Muscle layer of duodenum (tissue), 2 donors: ENCODE data around the gene SLC37A2.
A peak's percentile ranks its signal among the peaks of the same experiment; 100 is the strongest.
"Not testable (repeated sequence)": the region's sequence is repeated elsewhere in the genome, so short reads cannot be mapped to it uniquely, and the experiment has no call there.

Source experiments
- H3K27ac ChIP-seq: one replicate; pipeline ENCODE4 v1.7.0; 2013; ENCODE audit warnings: mild to moderate bottlenecking, low read length
- H3K27me3 ChIP-seq: one replicate; pipeline ENCODE4 v1.7.0; 2013; ENCODE audit warnings: low read depth, mild to moderate bottlenecking, control low read depth, low read length
- H3K36me3 ChIP-seq, 2 donors: one replicate each; pipeline ENCODE4 v1.7.0; 2013; ENCODE audit warnings: low read length in 2 of 2, control low read depth in 1 of 2, mild to moderate bottlenecking in 1 of 2; ENCODE audit not compliant: insufficient read depth in 2 of 2, control insufficient read depth in 1 of 2
- H3K4me1 ChIP-seq, 2 donors: one replicate each; pipeline ENCODE4 v1.7.0; 2013; ENCODE audit warnings: low read length in 2 of 2, mild to moderate bottlenecking in 2 of 2, control low read depth in 1 of 2, moderate library complexity in 1 of 2; ENCODE audit not compliant: insufficient read depth in 2 of 2, control insufficient read depth in 1 of 2
- H3K4me3 ChIP-seq, 2 donors: one replicate each; pipeline ENCODE4 v1.7.0; 2013; ENCODE audit warnings: low read length in 2 of 2, low read depth in 1 of 2, mild to moderate bottlenecking in 1 of 2
- H3K9me3 ChIP-seq, 2 donors: one replicate each; pipeline ENCODE4 v1.7.0; 2013; ENCODE audit warnings: low read length in 2 of 2, control low read depth in 1 of 2, mild to moderate bottlenecking in 1 of 2; ENCODE audit not compliant: control insufficient read depth in 1 of 2
- donor health status: healthy.

Gene SLC37A2

DNA sequence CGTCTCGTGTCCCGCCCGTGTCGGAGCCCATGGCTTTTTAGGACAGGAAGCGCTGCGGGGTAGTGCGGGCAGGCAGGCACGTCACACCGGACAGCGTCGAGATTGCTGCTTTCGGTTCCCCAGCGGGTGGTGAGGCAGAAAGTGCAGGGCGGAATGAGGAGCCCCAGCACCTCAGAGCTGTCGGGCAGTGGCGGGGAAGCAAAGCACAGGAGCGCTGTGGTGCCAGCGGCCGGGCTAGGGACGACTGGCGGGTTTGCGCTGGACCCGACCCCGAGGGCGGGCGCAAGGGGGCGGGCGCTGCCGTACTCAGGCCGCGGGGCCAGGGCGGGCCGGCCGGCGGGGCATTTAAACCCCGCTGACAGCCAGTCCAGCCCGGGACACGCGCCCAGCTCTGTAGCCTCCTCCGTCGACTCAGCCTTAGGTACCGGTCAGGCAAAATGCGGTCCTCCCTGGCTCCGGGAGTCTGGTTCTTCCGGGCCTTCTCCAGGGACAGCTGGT lies at the start of gene SLC37A2:
Gene SLC37A2 (plus strand): TSS at position 375 of the 498 bp plus-strand sequence. CDS start 63 bp downstream, at position 438.
- Histone ChIP-seq H3K4me1 (peaks cover 0 to 6% of the 10 kb centered on the region in 2 donors), H3K36me3 (no peaks in the 10 kb centered on the region), H3K27ac (no peak within 1 kb of the TSS), H3K4me3 (peak within 1 kb of the TSS; percentile 66 to 86), H3K9me3 (no peaks in the 10 kb centered on the region), H3K27me3 (no peaks in the 10 kb centered on the region)

- H3K27ac ChIP-seq = no peak overlapping the region
- H3K27me3 ChIP-seq = no peaks in the 10 kb centered on the region
These were observed 46.7 kb upstream of the SLC37A2 start for GRCh38 chr11:125016413-125016812.

GRCh38 chr11:125020342-125020741 lies 42.8 kb upstream of the SLC37A2 start:
- no peaks in the 10 kb centered on the region for H3K27me3 ChIP-seq
- no peaks in the 10 kb centered on the region for H3K4me1 ChIP-seq
- no peak overlapping the region for H3K4me3 ChIP-seq
- H3K9me3 ChIP-seq = no peaks in the 10 kb centered on the region
- H3K27ac ChIP-seq = no peak overlapping the region
- H3K36me3 ChIP-seq = no peaks in the 10 kb centered on the region

More at GRCh38 chr11:125016413-125016812, 46.7 kb upstream of the SLC37A2 start:
- Histone ChIP-seq H3K36me3 (no peaks in the 10 kb centered on the region), H3K4me3 (no peak overlapping the region), H3K9me3 (no peaks in the 10 kb centered on the region), H3K4me1 (no peaks in the 10 kb centered on the region)

DNA sequence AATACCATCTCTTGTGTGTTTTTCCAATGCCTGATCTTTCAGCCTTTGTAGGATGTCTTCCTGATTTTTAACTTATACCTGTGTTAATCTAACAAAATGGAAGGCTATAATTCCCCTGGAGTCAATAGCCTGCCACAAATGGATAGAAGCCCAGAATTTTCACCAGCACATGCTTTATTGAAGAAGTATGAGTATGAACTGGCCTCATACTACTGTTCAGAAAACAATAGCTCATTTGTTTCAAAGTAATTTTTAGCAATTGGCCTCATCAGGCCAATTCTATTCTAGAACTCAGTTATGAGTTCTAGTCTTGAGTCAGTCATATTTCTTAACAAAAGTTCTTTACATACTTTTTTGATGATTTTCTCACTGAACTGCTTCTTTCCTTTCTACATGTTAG lies 40.6 kb upstream of the SLC37A2 start:
- no peak overlapping the region for H3K4me3 ChIP-seq
- H3K9me3 ChIP-seq = no peaks in the 10 kb centered on the region
- no peaks in the 10 kb centered on the region for H3K36me3 ChIP-seq
- no peaks in the 10 kb centered on the region for H3K27me3 ChIP-seq
- no peaks in the 10 kb centered on the region for H3K4me1 ChIP-seq
- H3K27ac ChIP-seq = no peak overlapping the region

DNA sequence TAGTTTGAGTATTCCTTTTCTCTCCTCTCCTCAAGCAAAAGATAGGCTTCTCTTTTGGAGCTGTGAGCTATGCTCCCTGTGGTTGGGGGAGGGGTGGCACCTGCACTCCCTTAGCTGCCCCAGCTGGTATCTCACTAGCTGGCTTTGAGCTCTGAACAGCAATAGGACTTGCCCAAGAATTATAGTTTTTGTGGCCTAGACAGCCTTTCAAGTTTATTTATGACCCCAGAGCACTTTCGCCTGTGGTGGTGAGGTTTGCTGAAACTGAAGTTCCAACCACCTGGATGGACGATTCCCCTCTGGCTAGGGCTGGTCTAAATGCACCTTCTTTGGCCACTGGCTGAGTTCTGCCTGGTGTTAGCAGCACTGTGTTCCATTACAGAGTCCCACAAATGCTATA lies 37.1 kb upstream of the SLC37A2 start:
- Histone ChIP-seq H3K36me3 (no peaks in the 10 kb centered on the region), H3K4me3 (no peak overlapping the region), H3K9me3 (no peaks in the 10 kb centered on the region), H3K27ac (no peak overlapping the region), H3K27me3 (no peaks in the 10 kb centered on the region), H3K4me1 (no peaks in the 10 kb centered on the region)

- not testable (repeated sequence) for H3K27ac ChIP-seq, H3K27me3 ChIP-seq, H3K4me3 ChIP-seq, H3K4me1 ChIP-seq, H3K9me3 ChIP-seq, H3K36me3 ChIP-seq
These were observed 33.7 kb upstream of the SLC37A2 start for GRCh38 chr11:125029431-125029830.

DNA sequence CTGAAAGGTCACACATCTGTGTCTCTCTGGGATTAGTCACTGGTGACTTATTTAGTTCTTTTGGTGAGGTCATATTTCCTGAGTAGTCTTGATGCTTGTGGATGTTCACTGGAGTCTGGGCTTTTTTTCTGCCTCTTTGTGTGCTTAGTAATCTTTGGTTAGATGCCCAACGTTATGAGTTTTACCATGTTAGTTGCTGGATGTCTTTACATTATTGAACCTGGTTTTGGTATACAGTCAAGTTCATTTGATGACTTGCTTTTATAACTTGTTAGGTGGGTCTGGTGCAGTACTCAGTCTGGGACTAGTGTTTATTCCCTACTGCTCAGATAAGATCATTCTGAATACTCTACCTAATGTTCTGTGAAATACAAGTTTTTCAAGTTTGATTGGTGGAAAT lies 26.2 kb upstream of the SLC37A2 start:
- Histone ChIP-seq H3K4me3 (no peak overlapping the region), H3K9me3 (peaks cover 0 to 4% of the 10 kb centered on the region in 2 donors), H3K36me3 (peaks cover 0 to 7% of the 10 kb centered on the region in 2 donors), H3K27me3 (no peaks in the 10 kb centered on the region), H3K4me1 (no peaks in the 10 kb centered on the region), H3K27ac (no peak overlapping the region)

- no peaks in the 10 kb centered on the region for H3K27me3 ChIP-seq
- no peak overlapping the region for H3K4me3 ChIP-seq
- no peak overlapping the region for H3K27ac ChIP-seq
- no peaks in the 10 kb centered on the region for H3K36me3 ChIP-seq
- no peaks in the 10 kb centered on the region for H3K4me1 ChIP-seq
- no peaks in the 10 kb centered on the region for H3K9me3 ChIP-seq
These were observed 13.8 kb upstream of the SLC37A2 start for GRCh38 chr11:125049164-125049792.

DNA sequence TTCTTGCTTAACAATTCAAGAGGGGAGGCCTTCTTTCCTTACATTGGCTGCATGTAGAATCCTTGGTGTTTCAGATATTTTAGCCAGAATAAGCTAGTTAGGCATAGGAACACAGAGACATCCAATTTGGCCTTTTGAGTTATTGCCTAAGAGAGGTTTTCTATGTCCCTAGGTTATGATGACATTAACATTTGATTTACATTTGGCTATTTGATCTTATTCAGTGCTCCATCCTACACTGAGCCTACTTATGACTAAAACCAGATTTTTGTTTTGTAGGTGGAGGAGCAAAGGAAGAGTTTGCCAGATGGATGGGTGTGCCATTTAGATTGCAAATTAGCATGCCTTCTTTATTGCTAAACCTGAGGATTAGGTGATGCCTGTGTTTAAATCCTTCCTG lies 11.1 kb upstream of the SLC37A2 start:
- no peaks in the 10 kb centered on the region for H3K36me3 ChIP-seq
- H3K27me3 ChIP-seq = no peaks in the 10 kb centered on the region
- no peak overlapping the region for H3K4me3 ChIP-seq
- H3K9me3 ChIP-seq = no peaks in the 10 kb centered on the region
- H3K4me1 ChIP-seq = no peaks in the 10 kb centered on the region
- H3K27ac ChIP-seq = no peak overlapping the region

DNA sequence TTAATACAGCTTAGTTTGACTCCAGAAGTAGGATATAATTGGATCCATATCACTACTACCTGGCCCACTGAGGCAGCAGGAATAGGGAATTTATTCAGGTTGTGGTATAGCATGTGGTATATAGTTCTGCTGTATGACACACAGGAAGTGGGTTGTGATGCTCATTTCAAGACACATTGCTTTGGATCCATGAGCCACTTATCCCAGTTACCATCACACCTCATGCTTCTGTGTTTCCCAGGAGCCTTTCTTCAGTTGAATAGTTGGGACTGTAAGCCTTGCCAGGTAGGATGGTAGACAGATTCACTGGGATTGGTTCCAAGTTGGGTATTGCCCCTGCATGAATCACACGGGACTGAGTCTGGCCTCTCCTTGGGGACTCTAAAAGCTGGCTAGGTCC lies 9.9 kb upstream of the SLC37A2 start:
- H3K27ac ChIP-seq = no peak overlapping the region
- H3K4me1 ChIP-seq = no peaks in the 10 kb centered on the region
- no peaks in the 10 kb centered on the region for H3K27me3 ChIP-seq
- H3K36me3 ChIP-seq = no peaks in the 10 kb centered on the region
- H3K4me3 ChIP-seq = no peak overlapping the region
- no peaks in the 10 kb centered on the region for H3K9me3 ChIP-seq

DNA sequence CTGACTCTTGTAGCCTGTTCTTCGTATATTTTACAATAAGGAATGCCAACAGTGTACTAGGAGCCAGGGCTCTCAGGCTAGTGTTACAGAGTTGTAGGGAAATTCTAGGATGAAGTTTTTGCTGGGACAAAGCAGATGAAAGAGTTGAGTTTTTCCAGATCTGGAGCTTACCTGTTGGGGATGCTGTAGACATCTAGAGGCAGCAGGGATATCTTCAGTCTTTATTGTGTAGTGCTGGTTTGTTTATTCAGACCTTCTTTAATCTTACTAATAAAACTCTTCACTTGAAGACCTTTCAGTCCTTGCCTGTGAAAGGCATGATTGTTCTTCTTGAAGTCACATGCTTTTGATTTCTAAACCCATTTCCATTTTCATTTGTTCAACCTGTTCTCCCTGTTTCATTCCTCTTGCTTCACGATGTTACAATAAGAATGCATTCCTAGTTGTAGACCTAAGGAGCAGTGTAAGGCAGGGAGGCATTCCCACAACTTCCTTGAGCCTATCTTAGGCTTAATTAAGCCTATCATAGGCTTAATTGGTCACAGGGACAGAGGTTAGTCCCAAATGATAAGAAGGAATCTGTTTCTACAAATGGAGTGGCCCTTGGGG lies 7.9 kb upstream of the SLC37A2 start:
- no peaks in the 10 kb centered on the region for H3K9me3 ChIP-seq
- H3K4me3 ChIP-seq = no peak overlapping the region
- no peaks in the 10 kb centered on the region for H3K36me3 ChIP-seq
- H3K27ac ChIP-seq = no peak overlapping the region
- no peaks in the 10 kb centered on the region for H3K4me1 ChIP-seq
- H3K27me3 ChIP-seq = no peaks in the 10 kb centered on the region

- H3K36me3 ChIP-seq, H3K4me1 ChIP-seq, H3K4me3 ChIP-seq, H3K27ac ChIP-seq, H3K27me3 ChIP-seq, H3K9me3 ChIP-seq: not testable (repeated sequence)
These were observed 7.0 kb upstream of the SLC37A2 start for GRCh38 chr11:125056111-125056510.
